ENCODE data around the gene ZGLP1.

DNA sequence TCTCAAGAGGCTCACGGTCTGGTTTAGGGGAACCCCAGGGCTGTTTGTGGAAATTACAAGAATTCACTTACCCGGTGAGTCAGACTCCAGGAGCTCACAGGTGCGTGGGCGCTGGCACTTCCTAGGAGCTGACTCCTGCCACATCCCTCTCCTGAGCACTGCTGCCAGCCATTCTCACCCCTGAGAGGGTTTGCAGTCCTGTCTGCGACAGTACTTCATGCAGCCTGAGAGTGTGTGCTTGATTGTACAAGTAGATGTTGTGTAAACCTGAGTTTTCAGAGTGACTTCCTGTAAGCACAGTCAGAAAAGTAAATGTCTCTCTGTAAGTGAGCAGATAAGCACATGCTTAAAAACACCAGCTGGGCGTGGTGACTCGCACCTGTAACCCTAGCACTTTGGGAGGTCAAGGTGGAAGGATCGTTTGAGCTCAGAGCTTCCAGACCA lies 49.5 kb downstream of the ZGLP1 start:
- TF ChIP-seq, protein P1, sequence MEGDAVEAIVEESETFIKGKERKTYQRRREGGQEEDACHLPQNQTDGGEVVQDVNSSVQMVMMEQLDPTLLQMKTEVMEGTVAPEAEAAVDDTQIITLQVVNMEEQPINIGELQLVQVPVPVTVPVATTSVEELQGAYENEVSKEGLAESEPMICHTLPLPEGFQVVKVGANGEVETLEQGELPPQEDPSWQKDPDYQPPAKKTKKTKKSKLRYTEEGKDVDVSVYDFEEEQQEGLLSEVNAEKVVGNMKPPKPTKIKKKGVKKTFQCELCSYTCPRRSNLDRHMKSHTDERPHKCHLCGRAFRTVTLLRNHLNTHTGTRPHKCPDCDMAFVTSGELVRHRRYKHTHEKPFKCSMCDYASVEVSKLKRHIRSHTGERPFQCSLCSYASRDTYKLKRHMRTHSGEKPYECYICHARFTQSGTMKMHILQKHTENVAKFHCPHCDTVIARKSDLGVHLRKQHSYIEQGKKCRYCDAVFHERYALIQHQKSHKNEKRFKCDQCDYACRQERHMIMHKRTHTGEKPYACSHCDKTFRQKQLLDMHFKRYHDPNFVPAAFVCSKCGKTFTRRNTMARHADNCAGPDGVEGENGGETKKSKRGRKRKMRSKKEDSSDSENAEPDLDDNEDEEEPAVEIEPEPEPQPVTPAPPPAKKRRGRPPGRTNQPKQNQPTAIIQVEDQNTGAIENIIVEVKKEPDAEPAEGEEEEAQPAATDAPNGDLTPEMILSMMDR (conservative IDR thresholded peaks at IDR 0.05) = no peak
- no peak for TF ChIP-seq ZFX (IDR thresholded peaks at IDR 0.05)

Data from C4-2B (cell line).